Measurements from ENCODE around the gene B3GALT6. TPM values are rescaled to one million over a fixed set of nuclear protein-coding genes. Genes with fewer than 3 reads are reported as not detected.

B3GALT6 gene
- total RNA-seq, 1 experiment from 2014 or later, result 27.1 TPM

GRCh38 chr1:1211541-1212441 is 20.2 kb upstream of the B3GALT6 start:
- no peaks in the 10 kb centered on the region for H3K27me3 ChIP-seq (ENCODE audit: insufficient read depth, low read length)
- Mint-ChIP-seq H3K4me1 (peaks cover 2 to 5% of the 10 kb centered on the region in 2 experiments; a peak in 2 of 4 replicates), H3K27me3 (ENCODE audit: low read depth) (peaks cover 5% of the 10 kb centered on the region), H3K27ac (no peak overlapping the region; a peak in 1 of 7 replicates), H3K4me3 (no peak overlapping the region), H3K36me3 (ENCODE audit: insufficient read depth in 1 of 3, low read depth in 3 of 3) (peaks cover 3 to 5% (median 5%) of the 10 kb centered on the region in 3 experiments; a peak in 5 of 7 replicates), H3K9me3 (no peaks in the 10 kb centered on the region)
- no peak overlapping the region for H3T11ph ChIP-seq (ENCODE audit: low read length)
- H3K4ac ChIP-seq (ENCODE audit: low read depth, low read length), result no peak overlapping the region
- no peak overlapping the region for H4K8ac ChIP-seq (replicated peaks; ENCODE audit: insufficient read length, low read depth, low read length)
- H3K4me2 ChIP-seq (ENCODE audit: insufficient read depth, insufficient read length, low read length), result no peak overlapping the region
- H3K27ac ChIP-seq (ENCODE audit: insufficient read length, low read depth, low read length), result no peak overlapping the region
- DNase-seq, result no peak
- no peaks in the 10 kb centered on the region for H3K79me2 ChIP-seq (ENCODE audit: insufficient read depth, low read length)
- no peak for TF ChIP-seq CTCF (conservative IDR thresholded peaks at IDR 0.05)
- H4K20me1 ChIP-seq (ENCODE audit: control insufficient read depth, insufficient read depth, insufficient read length), result no peaks in the 10 kb centered on the region
- H2BK20ac ChIP-seq (ENCODE audit: low read depth, low read length, poor library complexity, severe bottlenecking), result no peak overlapping the region
- no peak overlapping the region for H4K91ac ChIP-seq (ENCODE audit: insufficient read length, low read depth, low read length)
- H2BK12ac ChIP-seq (ENCODE audit: insufficient read length, low read depth, low read length), result no peak overlapping the region
- WGBS (ENCODE audit: extremely low coverage, insufficient read length, low lambda C conversion rate), result no CpG with 5 or more reads among the region's 28 CpGs
- H3K23me2 ChIP-seq (ENCODE audit: insufficient read length, low read depth, low read length, poor library complexity, severe bottlenecking), result no peaks in the 10 kb centered on the region
- no peak overlapping the region for H2BK5ac ChIP-seq (ENCODE audit: insufficient read length, low read length)
- H2BK120ac ChIP-seq (ENCODE audit: low read depth, low read length, poor library complexity, severe bottlenecking), result no peak overlapping the region
- H3K79me1 ChIP-seq (ENCODE audit: insufficient read depth, low read depth, low read length, poor library complexity, severe bottlenecking), result no peaks in the 10 kb centered on the region
- H3K23ac ChIP-seq (ENCODE audit: insufficient read length, low read depth, low read length), result no peak overlapping the region
- no peak overlapping the region for H3K9ac ChIP-seq (ENCODE audit: extremely low read depth, insufficient read length, low read length)
- no peak overlapping the region; the same call in 1 of the 2 replicates for H2BK15ac ChIP-seq (ENCODE audit: low read depth, low read length)
- no peak overlapping the region for H4K5ac ChIP-seq (ENCODE audit: insufficient read length, low read depth, low read length)
- H3K9me3 ChIP-seq (ENCODE audit: control insufficient read depth, low read depth, low read length), result no peaks in the 10 kb centered on the region
- no peak overlapping the region for H2AK5ac ChIP-seq (ENCODE audit: insufficient read length, low read length)
- no peaks in the 10 kb centered on the region for H3K4me1 ChIP-seq (ENCODE audit: insufficient read depth, low read length)
- H3K56ac ChIP-seq (ENCODE audit: insufficient read length, low read depth, low read length), result no peak overlapping the region
- no peak overlapping the region; the same call in 1 of the 2 replicates for H3K14ac ChIP-seq (ENCODE audit: insufficient read depth, low read length)
- no peak overlapping the region for H3K18ac ChIP-seq (ENCODE audit: insufficient read length, low read depth, low read length)
- H2AFZ ChIP-seq (ENCODE audit: low read length), result no peak overlapping the region

Data from H9 (cell line).